HG02588 (cell line): ENCODE data around the gene ERBB4.

ENCODE experiments used
- ATAC-seq: cut with Tn5 transposase; IDR thresholded peaks from one replicate; pipeline ENCODE4 v1.9.1; 2021; ENCODE audit warnings: mild to moderate bottlenecking, moderate library complexity; ENCODE audit not compliant: unreplicated experiment

ERBB4 gene

DNA sequence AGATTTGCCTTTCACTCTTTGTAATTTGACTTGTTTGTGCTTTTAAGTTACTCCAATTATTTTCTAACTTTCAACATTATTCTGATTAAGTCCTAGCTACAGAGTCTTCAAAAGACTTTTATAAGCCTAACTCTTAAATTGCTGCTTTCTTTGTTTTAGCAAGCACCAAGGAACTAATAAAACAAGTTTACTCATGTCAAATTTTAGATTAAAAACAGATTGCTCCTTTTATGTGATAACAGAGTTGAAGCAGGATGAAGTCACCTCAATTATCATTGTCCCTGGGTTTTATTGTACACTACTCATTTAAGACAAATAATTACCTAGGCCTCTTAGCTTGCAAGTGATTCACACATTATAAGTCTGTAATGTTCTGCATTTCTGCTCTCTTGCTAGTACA is 678.4 kb downstream of the ERBB4 start:
- ATAC-seq: no peak

DNA sequence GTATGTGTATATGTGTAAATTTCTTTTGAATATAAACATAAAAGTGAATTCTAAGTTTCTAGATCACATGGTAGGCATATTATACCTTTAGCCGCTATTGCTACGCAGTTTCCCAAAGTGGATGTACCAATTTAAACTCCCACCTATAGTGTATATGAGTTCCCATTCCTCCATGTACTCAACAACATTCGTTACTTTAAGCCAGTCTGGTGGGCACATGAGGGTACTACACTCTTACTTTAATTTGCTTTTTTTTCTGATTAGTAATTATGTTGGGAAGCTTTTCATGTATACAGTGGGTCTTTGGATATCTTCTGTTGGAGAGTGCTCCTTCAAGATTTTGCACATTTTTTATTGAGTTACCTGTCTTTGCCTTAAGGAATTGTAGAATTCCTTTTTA is 683.8 kb downstream of the ERBB4 start:
- no peak for ATAC-seq

DNA sequence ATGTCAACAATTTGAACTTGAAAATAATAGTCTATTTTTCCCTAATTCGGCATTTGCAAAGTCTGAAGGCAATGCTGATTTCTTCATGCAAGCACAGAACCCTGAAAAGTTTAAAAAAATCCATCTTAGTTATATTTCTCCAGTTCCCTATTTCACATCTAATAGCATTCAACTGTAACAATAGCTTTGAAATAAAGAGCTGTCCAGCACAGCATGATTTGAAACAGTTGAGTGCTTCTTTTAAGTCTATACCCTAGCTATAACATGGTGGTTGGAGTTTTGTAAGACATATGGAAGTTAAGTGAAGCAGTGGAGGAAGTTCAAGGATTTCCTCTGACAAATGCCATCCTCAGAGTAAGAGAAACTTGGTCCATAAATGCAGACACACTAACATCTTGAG is 691.9 kb downstream of the ERBB4 start:
- no peak for ATAC-seq

DNA sequence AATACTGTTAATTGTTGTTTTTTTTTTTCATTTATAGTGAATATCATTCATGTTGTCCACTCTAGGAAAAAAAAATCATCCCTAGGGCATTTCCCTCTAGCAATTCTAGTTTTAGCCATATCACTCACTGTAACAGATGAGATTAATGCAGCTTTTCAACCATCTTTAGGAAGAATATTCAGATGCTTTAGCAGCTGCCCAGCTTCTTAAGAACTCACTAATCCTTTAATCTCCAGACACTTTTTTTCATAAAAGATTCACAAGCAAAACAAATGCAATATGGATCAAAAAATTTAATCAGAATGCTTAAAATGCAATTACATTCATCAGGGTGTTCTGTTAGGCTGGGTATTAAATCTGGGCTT is 692.6 kb downstream of the ERBB4 start:
- no peak for ATAC-seq

DNA sequence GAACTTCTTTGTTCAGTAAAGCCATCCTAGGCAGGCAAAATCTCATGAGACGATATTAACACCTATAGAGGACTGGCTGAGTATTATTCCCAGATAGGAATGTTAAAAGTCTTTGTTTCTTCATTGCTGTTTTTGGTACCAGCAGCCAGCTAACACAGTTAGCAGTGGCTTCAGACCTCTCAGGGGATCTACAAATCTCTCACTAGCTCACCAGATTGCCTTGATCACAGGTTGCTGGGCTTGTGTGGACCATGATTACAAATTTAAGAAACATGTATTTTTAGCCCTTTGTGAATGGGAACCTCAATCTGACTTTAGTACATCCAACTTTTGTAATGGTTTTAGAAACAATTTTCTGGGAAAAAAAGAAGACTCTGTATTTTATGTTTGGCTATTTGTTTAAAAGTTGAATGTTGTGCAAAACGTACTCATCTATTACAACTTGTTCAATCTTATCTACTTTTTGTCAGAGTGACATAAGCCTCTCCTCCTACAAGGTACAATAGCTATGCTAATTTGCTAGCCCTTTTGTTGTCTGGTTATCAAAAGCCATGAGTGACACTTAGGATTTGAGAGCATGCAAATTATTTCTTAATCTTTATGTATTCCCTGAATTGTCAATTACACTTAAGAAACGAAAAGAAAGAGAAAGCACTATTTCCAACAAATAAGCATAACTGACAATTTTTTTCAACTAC is 693.1 kb downstream of the ERBB4 start:
- ATAC-seq: no peak

DNA sequence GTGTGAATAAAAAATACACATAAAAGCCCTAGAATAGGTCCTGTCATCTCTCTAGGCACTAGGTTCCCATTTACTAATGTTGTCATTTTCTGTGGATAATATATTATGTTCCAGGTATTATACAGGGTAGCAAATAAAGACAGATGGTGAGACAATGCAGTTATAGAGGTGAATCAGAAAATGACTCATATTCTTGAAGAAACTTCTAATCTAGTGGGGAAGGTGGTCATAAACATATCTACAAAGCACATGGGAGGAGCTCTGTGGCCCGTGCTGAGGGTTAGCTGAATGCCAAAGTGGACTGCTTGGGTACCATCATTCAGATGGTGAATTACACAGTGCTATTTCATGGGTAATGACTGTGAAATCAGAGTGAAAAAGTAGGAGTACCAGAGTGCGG is 700.9 kb downstream of the ERBB4 start:
- no peak for ATAC-seq

DNA sequence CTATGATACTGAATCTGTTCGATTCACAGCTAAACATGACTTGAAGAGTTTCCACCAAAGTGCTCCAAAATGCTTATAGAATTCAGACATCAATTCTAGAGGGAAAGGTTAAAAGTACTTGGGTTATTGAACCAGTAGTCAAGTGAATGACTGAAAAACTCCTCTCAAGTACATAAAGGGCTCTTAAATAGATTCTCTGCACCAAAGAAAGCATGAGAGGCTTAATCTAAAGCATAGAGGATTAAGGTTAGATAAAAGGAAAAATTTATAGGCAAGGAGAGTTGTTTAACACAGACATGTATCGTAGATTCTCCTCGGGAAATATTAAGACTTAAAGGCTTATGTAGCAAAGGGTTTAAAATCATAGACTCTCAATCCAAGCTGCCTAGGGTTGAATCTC is 701.4 kb downstream of the ERBB4 start:
- ATAC-seq: no peak

DNA sequence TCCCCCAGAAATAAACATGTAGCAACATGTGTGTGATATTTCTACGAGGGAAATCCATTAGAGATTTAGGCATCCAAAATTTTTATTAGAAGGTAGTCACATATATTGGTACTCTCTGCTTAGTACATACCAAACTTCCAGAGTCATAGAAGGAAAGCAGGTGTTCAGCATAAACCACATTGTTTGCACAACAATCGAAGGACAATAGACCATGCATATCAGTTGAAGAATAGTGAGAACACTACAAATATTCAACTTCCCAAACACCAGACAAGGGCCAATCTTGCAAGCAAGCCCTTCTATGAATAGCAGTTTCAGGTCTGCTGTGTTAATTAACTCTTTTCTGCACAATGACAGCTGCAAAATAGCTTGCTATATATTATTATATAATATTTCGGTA is 702.2 kb downstream of the ERBB4 start:
- no peak for ATAC-seq

DNA sequence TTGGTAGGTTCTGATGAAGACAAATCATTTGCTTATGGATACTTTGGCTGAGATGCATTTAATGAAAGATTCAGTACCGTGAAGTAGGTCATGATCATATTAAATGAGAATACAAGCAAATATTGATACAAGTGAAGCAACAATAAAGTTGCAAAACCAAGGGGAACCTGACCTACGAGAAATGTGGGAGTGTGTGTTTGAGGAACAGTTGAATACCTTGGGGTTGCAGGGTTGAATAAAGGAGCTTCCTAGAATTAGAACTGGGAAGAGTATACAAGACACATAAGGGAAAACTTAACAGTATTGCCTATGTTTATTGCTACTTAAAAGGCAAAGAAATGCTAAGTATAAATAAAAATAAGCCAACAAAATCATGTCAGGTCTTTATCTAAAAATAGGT is 702.9 kb downstream of the ERBB4 start:
- no peak for ATAC-seq

DNA sequence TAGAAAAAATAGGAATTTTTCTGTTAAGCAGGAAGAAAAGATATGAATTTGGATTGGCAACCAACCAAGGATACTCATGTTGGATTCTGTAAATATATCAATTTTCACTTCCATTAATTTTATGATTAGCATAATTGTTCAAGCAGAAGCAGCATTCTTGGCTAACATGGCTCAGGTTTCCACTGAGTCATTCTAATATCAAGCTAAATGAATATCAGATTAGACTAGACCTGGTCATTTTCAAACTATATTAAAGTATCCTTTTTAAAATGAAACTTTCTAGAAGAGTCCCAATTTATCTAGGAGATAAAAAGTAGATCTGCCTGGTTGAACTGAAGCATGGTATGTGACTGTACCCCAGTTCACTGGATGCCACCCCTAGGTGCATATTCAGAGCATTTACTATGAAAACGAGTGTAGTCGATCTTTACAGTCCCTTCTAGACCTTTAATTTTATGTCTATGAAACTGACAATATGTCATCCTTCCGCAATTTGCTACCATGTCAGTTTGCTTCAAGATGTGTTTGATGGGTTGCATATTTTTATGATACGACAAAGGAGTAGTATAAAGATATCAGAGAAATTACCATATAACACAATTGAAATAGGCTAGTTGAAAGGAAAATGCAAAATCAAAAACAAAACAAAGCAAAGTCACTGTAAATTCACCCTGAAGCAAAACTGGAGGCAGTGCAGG is 704.9 kb downstream of the ERBB4 start:
- ATAC-seq: no peak

DNA sequence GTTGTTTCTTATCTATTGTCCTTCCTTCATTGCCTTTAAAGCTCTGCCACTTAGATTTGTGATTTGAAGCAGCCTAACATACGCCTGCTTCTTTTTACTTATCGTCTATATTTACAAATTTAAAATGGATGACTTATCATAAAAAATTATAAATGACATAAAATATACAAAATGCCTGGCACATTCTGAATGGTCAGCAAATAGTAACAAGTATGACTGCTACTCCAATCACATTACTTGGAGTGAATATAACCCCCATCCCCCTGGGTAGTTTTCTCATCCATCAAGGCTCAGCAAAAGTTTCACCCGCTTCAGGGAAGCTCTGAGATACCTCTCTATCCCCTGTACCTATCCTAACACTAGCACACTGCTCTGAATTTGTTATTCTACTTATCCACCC is 708.9 kb downstream of the ERBB4 start:
- ATAC-seq: no peak

DNA sequence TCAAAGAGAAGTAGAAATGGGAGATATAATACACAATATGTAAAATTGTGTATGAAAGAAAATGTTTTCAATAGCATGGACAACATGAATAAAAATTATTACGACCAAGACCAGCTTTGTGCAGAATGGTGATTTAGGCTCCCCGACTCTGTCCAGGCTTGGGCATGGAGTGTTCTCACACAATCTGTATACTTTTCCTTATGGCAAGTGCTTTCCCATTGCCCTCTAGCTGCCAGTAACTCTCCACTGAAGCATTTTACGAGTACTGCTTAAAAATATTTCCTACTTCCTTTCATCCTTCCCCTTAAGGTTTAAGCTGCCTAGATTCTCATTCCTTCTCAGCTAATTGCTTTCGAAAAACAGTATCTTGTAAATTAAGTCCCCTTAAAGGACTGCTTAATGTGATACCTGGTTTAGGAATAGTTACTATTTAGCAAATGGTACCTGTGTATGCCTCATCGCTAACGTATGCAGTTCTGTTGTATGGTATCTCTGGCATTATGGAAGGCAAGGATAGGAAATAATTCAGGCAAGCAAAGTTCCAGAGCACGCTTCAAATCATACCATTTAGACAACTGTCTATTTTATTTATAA is 714.6 kb downstream of the ERBB4 start:
- ATAC-seq: no peak

DNA sequence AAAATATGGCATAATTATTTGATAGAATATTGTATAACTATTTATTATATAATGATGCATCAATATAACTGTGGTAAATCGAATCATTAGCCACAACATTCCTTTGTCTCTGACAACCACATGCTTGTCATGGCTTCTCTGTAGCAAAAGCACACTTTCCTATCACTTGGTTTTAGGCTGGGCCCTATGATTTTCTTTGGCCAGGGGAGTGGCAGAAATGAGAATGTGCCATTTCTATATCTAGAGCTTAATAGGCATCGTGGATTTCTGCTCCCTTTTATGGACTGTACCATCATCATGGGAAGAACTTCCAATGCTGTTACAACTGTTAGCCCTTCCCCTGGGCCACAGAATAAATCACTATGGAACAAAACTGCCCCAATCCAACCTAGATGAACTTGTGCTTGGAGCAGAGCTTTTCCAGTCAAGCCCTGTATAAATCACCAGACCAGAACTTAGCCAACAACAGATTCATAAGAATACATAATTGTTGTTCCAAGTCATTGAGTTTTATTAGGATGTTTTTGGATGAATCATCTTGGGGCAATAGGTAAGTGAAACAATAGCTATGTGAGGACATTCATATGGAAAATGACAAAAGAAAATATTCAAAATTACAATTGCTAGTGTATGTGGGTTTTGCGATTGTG is 715.8 kb downstream of the ERBB4 start:
- ATAC-seq: no peak

DNA sequence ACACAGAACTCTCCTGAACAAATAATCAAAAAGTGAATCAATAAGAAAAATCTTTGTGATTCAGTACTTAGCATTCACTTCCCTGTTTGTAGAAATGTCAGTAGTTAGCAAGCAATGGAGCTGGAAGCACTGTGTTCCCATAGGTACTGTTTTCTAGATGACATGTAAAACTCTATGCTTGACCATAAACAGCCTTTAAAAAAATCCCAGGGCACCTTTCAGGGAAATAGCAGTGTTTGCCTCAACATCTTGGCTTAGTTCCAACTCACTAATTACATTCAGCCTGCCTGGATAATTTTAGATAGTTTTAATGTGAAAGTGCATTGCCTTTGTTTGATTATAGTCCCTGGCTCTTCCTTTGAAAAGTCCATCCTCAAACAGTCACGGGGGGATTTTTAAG is 721.8 kb downstream of the ERBB4 start:
- no peak for ATAC-seq

DNA sequence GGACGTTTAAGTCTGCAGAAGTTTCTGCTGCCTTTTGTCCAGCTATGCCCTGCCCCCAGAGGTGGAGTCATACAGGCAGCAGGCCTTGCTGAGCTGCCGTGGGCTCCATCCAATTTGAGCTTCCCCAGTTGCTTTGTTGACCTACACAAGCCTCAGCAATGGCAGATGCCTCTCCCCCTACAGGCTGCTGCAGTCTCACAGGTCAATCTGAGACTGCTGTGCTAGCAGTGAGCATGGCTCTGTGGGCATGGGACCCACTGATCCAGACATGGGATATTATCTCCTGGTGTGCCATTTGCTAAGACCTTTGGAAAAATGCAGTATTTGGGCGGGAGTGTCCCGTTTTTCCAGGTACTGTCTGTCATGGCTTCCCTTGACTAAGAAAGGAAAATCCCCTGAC is 726.0 kb downstream of the ERBB4 start:
- no peak for ATAC-seq

DNA sequence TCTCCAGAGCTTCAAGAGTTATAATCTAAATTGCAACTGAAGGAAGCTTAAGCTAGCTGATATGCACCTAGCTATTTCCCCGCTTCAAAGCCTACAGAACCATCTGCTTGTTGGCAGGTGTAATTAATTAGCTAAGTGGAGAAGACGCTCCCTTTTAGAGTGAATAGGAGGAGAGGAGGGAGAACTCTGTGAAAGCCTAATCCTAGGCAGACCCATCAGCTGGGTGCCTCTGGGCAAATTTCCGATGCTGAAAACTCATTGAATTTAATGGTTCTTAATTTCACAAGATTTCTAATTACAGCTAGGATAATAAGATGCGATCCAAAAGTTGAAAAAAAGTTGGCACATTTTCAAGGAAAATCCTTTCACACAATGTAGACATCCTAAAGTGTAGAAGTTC is 735.9 kb downstream of the ERBB4 start:
- no peak for ATAC-seq

DNA sequence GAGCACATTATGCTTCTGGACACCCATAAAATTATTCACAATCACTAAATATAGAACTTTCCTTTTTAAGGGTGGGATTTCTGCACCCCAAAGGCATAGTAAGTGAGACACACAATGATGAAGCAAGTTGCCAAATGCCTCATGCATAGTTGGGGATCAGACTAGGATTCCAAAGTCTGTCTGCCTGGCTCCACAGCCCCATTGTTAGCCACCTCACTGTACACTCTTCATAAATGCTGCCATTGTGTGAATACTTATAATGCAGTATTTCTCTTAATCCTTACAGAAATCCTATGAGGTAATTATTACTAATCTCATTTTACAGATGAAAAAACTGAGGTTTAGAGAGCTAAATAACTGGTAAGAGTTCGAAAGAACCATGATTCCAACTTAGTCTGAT is 738.6 kb downstream of the ERBB4 start:
- ATAC-seq: no peak

DNA sequence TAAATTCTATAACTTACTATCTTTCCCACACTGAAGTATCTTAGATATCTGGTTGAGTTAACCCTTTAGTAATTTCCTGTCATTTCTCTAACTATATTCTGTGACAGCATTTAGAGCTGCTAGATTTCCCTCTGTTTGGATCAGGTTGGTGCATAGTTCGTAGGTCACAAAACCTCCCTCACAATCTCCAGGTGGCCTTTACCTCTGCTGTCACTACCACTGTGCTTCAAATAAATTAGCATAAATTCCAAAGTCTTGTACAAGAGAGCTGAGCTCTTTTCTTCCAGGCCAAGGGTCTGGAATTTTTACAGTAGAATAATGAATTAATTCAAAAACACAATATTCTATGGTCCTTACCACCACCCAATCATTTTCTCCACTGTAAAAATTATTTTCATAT is 739.7 kb downstream of the ERBB4 start:
- ATAC-seq: no peak

DNA sequence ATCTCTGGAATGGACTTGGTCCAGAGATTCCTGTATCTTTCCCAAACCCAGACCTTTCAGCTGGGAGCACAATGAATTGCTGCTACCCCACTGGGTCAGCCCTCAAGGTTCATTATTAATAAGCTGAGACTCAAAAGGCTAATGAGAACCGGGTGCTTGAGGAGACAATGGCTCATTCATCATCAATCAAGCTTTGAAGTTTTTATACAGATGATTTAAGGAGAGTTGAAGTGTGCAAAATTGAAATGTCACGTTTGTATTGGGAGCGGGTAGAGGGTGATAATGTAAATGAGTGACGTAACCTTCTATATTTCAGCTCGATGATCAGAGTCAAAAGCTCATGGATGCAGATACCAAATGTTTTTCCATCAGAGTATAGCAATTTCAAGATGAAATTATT is 744.9 kb downstream of the ERBB4 start:
- ATAC-seq: no peak

DNA sequence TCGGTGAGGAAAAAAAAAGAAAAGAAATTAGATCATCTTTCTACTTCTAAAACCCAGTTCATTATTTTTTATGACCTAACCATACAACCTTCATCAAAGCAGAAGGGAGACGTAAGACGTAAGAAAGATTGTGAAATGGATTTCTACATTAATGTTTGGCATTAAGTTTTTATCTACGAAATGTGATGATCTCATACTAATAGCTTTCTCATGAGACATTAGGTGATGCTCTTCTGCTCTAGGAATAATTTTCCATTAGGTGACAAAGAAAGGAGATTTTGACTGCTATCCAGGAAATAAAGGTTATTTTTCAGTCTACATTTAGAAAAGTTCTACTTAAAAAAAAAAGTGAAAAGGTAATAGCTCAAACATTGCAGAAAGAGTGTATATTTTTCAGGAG is 748.6 kb downstream of the ERBB4 start:
- ATAC-seq: no peak

DNA sequence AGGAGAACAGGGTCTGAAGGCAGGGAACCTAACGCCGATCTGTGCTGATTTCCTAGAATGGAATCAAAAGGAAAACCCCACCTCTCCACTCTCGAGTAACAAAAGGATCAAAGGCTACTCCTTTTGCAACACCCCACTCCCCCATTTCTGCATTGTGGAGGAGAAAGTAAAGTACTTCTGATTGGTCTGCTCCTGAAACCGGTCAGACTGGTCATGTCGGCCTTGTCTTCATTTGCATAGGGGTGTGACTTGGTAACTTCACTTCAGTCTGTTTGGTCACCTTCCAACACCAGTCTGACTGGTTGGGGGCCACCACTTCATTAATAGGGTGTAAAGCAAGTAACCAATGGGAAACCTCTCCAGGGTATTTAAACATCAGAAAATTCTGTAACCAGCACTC is 771.9 kb downstream of the ERBB4 start:
- no peak for ATAC-seq

DNA sequence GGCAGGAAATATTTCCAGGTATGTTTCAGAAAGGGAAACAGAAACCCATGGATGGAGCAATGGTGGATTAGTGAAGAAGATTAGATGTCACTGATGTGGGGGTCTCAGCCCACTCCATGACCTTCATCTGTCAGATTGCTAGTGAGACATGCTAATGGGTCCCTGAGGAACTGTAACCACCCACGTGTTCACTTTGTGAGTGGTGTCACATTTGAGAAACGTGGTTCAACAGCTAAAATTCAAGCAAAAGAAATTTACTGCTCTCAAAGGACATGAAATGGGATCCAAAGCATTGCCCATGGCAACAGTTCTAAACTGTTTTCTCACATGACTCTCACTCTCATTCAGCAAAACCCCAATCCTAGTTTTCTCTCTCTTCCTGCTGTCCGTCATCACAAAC is 776.1 kb downstream of the ERBB4 start:
- ATAC-seq: no peak
